Natural killer cell (primary cell): ENCODE data around the gene GRID1. TPM values are rescaled to one million over a fixed set of nuclear protein-coding genes. Genes with fewer than 3 reads are reported as not detected.

Experiments used
- ATAC-seq, 3 donors: fragments of 150-1000 bp in 2 of 3; fragments of 200-7000 bp in 1 of 3; cut with Tn5 transposase; 1 replicate in 1 of 3; 2 replicates in 2 of 3; pipeline ENCODE4 v1.10.0; 2021; ENCODE audit warnings: mild to moderate bottlenecking in 2 of 3, moderate library complexity in 2 of 3
- DNase-seq, 2 donors: peaks; one replicate each; pipeline versions ENCODE4 v3.0.0 to v3.0.0-alpha.2; 2013 to 2021; ENCODE audit warnings: mixed read lengths in 1 of 2
- H3K27ac ChIP-seq: one replicate; pipeline ENCODE4 v1.5.1; 2013; ENCODE audit warnings: mild to moderate bottlenecking, low read length
- H3K27me3 ChIP-seq: one replicate; pipeline ENCODE4 v1.6.1; 2013; ENCODE audit warnings: low read length; ENCODE audit not compliant: control insufficient read depth, insufficient read depth
- H3K36me3 ChIP-seq: one replicate; pipeline ENCODE4 v1.6.1; 2013; ENCODE audit warnings: low read length; ENCODE audit not compliant: control insufficient read depth, insufficient read depth
- H3K4me1 ChIP-seq: one replicate; pipeline ENCODE4 v1.6.1; 2013; ENCODE audit warnings: low read length; ENCODE audit not compliant: control insufficient read depth, insufficient read depth
- H3K4me3 ChIP-seq: one replicate; pipeline ENCODE4 v1.5.1; 2013; ENCODE audit warnings: low read length
- H3K9me3 ChIP-seq: one replicate; pipeline ENCODE4 v1.6.1; 2013; ENCODE audit warnings: low read length; ENCODE audit not compliant: control insufficient read depth, insufficient read depth
- H3K27ac Mint-ChIP-seq, 2 donors: one replicate each; pipeline ENCODE4 v1.8.0; 2022; ENCODE audit warnings: mild to moderate bottlenecking in 2 of 2, mixed read lengths in 2 of 2, moderate library complexity in 1 of 2
- H3K27me3 Mint-ChIP-seq, 2 donors: one replicate each; pipeline ENCODE4 v1.8.0; 2022; ENCODE audit warnings: low read depth in 2 of 2, mixed read lengths in 2 of 2
- H3K36me3 Mint-ChIP-seq: one replicate; pipeline ENCODE4 v1.8.0; 2022; ENCODE audit warnings: mixed read lengths
- H3K4me1 Mint-ChIP-seq, 2 donors: one replicate each; pipeline ENCODE4 v1.8.0; 2022; ENCODE audit warnings: mixed read lengths in 2 of 2
- H3K4me3 Mint-ChIP-seq: one replicate; pipeline ENCODE4 v1.8.0; 2022; ENCODE audit warnings: mild to moderate bottlenecking, moderate library complexity, mixed read lengths
- H3K9me3 Mint-ChIP-seq, 2 donors: one replicate each; pipeline ENCODE4 v1.8.0; 2022; ENCODE audit warnings: mixed read lengths in 2 of 2
- CTCF ChIP-seq: fragments of 200-600 bp; IDR thresholded peaks from one replicate; pipeline ENCODE4 v1.8.0; 2022; ENCODE audit warnings: antibody characterized with exemption
- WGBS: methylation state at CpG from one replicate; pipeline ENCODE4 v1.1.7; 2013; ENCODE audit warnings: missing lambda C conversion rate; ENCODE audit not compliant: insufficient coverage; 5-methylcytosine and 5-hydroxymethylcytosine counted together
- intact Hi-C: fragments of 100-400 bp; cut with micrococcal nuclease; formaldehyde crosslinking; loops from one replicate; pipeline ENCODE4 v1.14.2; 2022
- total RNA-seq, 4 donors: library from RNA; stranded (reverse); fragments of 120-200 nt in 1 of 4; gene quantifications; one replicate each; pipeline versions ENCODE4 v1.2.3 to v1.2.4, GENCODE V29; 2013 to 2022

GRID1 gene
- total RNA-seq, 3 donors from 2014 or later (not counting 1 experiment from before 2014, with no cell fraction given) = not detected

- Histone ChIP-seq H3K4me1 (no peaks in the 10 kb centered on the region), H3K36me3 (no peaks in the 10 kb centered on the region), H3K27ac (no peak overlapping the region), H3K4me3 (no peak overlapping the region), H3K9me3 (no peaks in the 10 kb centered on the region), H3K27me3 (no peaks in the 10 kb centered on the region)
- H3K27me3 Mint-ChIP-seq = no peaks in the 10 kb centered on the region
- no peak overlapping the region for H3K4me3 Mint-ChIP-seq
- ATAC-seq = no peak
- TF ChIP-seq CTCF = no peak
- no peak overlapping the region for H3K27ac Mint-ChIP-seq
- intact Hi-C loops = no loop called here
- DNase-seq = no peak
- peaks cover 0 to 2% of the 10 kb centered on the region in 2 donors for H3K9me3 Mint-ChIP-seq
- 74% methylated on average over 2 of the region's 2 CpGs for WGBS
- no peaks in the 10 kb centered on the region for H3K4me1 Mint-ChIP-seq
- H3K36me3 Mint-ChIP-seq = no peaks in the 10 kb centered on the region
Measured at GRCh38 chr10:85557077-85557476, 809.5 kb downstream of the GRID1 start.

Other genes with a start within 250 kb of the GRID1 start
- 10 to 100 TPM; 41.1 to 51.4 (median 51.1) TPM for gene WAPL, start 155.0 kb upstream of the GRID1 start, total RNA-seq